Measurements from ENCODE around the gene RAD51B. TPM values are rescaled to one million over a fixed set of nuclear protein-coding genes. Genes with fewer than 3 reads are reported as not detected.

The RAD51B gene
- total RNA-seq, 4 donors from 2014 or later, result 6.2 to 39.9 (median 12.9) TPM

DNA sequence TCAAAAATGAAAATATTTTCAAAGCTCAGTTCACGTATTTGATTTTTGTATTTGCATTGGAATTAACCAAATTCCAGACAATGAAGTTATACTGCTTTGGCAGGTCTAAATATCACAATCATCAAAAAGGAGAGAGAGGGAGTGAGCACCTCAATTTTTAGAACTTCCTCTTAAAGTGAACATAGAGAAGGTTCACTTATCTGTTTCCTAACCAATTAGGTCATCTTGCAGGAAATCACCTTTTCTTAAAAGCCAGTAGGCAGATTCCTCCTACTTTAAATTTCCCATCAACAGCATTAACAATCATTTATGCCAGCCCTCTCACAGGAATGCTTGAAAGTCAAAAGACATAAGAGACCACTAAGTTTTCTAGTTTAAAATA lies 584.6 kb downstream of the RAD51B start:
- no peak for TF ChIP-seq POLR2A (IDR thresholded peaks at IDR 0.05)
- TF ChIP-seq, protein P1, sequence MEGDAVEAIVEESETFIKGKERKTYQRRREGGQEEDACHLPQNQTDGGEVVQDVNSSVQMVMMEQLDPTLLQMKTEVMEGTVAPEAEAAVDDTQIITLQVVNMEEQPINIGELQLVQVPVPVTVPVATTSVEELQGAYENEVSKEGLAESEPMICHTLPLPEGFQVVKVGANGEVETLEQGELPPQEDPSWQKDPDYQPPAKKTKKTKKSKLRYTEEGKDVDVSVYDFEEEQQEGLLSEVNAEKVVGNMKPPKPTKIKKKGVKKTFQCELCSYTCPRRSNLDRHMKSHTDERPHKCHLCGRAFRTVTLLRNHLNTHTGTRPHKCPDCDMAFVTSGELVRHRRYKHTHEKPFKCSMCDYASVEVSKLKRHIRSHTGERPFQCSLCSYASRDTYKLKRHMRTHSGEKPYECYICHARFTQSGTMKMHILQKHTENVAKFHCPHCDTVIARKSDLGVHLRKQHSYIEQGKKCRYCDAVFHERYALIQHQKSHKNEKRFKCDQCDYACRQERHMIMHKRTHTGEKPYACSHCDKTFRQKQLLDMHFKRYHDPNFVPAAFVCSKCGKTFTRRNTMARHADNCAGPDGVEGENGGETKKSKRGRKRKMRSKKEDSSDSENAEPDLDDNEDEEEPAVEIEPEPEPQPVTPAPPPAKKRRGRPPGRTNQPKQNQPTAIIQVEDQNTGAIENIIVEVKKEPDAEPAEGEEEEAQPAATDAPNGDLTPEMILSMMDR (IDR thresholded peaks at IDR 0.05), result no peak
- Histone ChIP-seq H3K9me3 (no peaks in the 10 kb centered on the region), H3K36me3 (no peaks in the 10 kb centered on the region), H3K27ac (peak overlapping the region; percentile 15 to 75 (median 72)), H3K27me3 (no peaks in the 10 kb centered on the region), H3K4me3 (no peak overlapping the region), H3K4me1 (peaks cover 19 to 66% (median 40%) of the 10 kb centered on the region in 3 donors)
- intact Hi-C loops (cut with DNase I), result no loop called here
- no peak for DNase-seq
- WGBS, 2 donors, result 37 to 67% methylated on average over 1 of the region's 1 CpG

DNA sequence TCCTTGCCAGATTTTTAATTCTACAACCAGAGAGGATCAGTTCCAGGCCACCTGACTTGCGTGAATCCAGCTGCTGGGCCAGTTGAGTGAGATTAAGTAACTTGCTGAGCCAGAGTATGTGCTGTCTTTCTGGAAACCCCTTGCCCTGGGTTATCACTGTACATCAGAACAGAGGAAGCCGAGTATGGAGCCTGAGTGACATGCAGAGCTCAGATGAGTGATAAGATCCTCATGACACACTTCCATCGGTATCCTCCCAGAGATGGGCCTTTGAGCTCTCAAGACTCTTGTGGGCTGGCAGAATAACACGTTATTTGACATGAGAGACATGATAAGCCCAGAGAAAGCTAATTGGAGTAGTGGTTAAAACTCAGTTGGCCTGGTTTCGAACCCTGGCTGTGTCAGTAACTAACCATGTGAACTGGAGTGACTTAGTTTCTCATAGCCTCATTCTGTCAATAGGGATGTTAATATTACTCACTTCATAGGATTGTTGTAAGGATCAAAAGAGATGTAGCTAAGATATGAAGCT lies 585.1 kb downstream of the RAD51B start:
- peaks cover 19 to 70% (median 40%) of the 10 kb centered on the region in 3 donors for H3K4me1 ChIP-seq
- intact Hi-C loops (cut with DNase I), result no loop called here

DNA sequence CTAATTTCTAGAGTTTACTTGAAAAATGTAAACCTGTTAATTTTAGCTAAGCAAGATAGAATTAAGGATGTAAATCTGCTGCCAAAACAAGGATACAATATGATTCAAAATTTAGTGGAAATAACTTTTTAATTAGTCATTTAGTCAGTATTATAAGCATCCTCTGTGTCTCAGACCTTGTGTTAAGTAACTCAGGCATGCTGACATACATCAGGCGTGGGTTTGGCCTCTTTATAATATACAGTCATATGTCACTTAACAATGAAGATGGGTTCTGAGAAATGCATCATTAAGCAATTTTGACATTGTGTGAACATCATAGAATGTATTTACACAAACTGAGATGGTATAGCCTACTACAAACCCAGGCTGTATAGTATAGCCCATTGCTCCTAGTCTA lies 586.4 kb downstream of the RAD51B start:
- WGBS, 2 donors, result 52 to 78% methylated on average over 1 of the region's 1 CpG
- Histone ChIP-seq H3K36me3 (no peaks in the 10 kb centered on the region), H3K4me1 (peaks cover 19 to 60% (median 35%) of the 10 kb centered on the region in 3 donors), H3K9me3 (no peaks in the 10 kb centered on the region), H3K4me3 (no peak overlapping the region), H3K27me3 (no peaks in the 10 kb centered on the region), H3K27ac (peak overlapping the region in 3 of 4 donors; percentile 21 to 75 (median 71))
- intact Hi-C loops (cut with DNase I), result no loop called here
- TF ChIP-seq POLR2A (IDR thresholded peaks at IDR 0.05), result no peak
- TF ChIP-seq, protein P1 (IDR thresholded peaks at IDR 0.05), result no peak
- no peak for DNase-seq

More for the DNA sequence above, 585.1 kb downstream of the RAD51B start:
- H3K36me3 ChIP-seq, result no peaks in the 10 kb centered on the region
- peak overlapping the region; percentile 15 to 75 (median 72) for H3K27ac ChIP-seq
- H3K9me3 ChIP-seq, result no peaks in the 10 kb centered on the region
- H3K27me3 ChIP-seq, result no peaks in the 10 kb centered on the region
- 54 to 60% methylated on average over 5 of the region's 5 CpGs for WGBS, 2 donors
- no peak for DNase-seq
- H3K4me3 ChIP-seq, result no peak overlapping the region
- TF ChIP-seq, protein P1 (IDR thresholded peaks at IDR 0.05), result no peak
- no peak for TF ChIP-seq POLR2A (IDR thresholded peaks at IDR 0.05)

DNA sequence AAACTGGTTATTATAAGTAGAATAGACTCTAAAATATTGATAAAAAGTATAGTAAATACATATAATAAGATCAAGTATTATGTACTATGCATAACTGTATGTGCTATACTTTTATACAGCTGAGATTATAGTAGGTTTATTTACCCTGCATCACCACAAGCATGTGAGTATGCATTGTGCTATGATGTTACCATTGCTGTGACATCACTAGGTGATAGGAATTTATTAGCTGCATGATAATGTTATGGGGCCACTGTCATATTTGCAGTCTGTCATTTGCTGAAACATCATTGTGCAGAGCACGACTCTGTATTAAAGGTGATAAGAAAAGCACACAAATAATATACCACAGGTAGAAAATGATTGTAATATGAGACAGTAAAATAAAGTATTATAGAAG lies 587.7 kb downstream of the RAD51B start:
- no peaks in the 10 kb centered on the region for H3K36me3 ChIP-seq
- H3K4me1 ChIP-seq, result peaks cover 19 to 48% (median 31%) of the 10 kb centered on the region in 3 donors
- H3K27me3 ChIP-seq, result no peaks in the 10 kb centered on the region
- H3K4me3 ChIP-seq, result no peak overlapping the region
- no peaks in the 10 kb centered on the region for H3K9me3 ChIP-seq
- intact Hi-C loops (cut with DNase I), result no loop called here
- TF ChIP-seq, protein P1 (IDR thresholded peaks at IDR 0.05), result no peak
- no peak for TF ChIP-seq POLR2A (IDR thresholded peaks at IDR 0.05)
- no peak overlapping the region for H3K27ac ChIP-seq
- 90 to 94% methylated on average over 1 of the region's 1 CpG for WGBS, 2 donors
- no peak for DNase-seq

DNA sequence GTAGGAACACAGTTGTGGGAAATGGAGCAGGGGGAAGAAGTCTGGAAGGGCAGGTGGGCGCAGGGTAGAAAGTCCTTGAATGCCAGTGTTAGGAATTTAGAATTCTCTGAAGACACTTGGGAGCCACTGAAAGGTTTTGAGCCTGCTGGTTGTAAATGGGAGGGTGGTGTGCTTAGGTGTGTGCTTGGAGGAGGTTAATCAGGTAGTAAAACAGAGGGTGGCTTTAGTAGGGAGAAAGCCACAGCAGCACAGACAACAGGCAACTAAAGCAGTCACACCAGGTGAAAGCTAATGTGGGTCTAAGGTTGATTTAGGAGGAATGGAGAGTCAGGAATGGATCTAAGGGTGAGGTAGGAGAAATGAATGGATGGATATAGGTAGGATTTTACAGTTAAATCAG lies 588.2 kb downstream of the RAD51B start:
- no peak overlapping the region for H3K4me3 ChIP-seq
- no peaks in the 10 kb centered on the region for H3K36me3 ChIP-seq
- DNase-seq, result no peak
- H3K9me3 ChIP-seq, result no peaks in the 10 kb centered on the region
- 90 to 100% methylated on average over 1 of the region's 1 CpG for WGBS, 2 donors
- no peak overlapping the region for H3K27ac ChIP-seq
- intact Hi-C loops (cut with DNase I), result no loop called here
- peaks cover 16 to 43% (median 25%) of the 10 kb centered on the region in 3 donors for H3K4me1 ChIP-seq
- TF ChIP-seq, protein P1 (IDR thresholded peaks at IDR 0.05), result no peak
- TF ChIP-seq POLR2A (IDR thresholded peaks at IDR 0.05), result no peak
- H3K27me3 ChIP-seq, result no peaks in the 10 kb centered on the region
